HG02981 (cell line): ENCODE results near the gene MFSD2B.
"Not testable (repeated sequence)": the region's sequence is repeated elsewhere in the genome, so short reads cannot be mapped to it uniquely, and the experiment has no call there.

Experiments used
- ATAC-seq: cut with Tn5 transposase; IDR thresholded peaks from one replicate; pipeline ENCODE4 v1.9.1; 2021; ENCODE audit warnings: mild to moderate bottlenecking, moderate library complexity; ENCODE audit not compliant: unreplicated experiment

MFSD2B gene, protein sequence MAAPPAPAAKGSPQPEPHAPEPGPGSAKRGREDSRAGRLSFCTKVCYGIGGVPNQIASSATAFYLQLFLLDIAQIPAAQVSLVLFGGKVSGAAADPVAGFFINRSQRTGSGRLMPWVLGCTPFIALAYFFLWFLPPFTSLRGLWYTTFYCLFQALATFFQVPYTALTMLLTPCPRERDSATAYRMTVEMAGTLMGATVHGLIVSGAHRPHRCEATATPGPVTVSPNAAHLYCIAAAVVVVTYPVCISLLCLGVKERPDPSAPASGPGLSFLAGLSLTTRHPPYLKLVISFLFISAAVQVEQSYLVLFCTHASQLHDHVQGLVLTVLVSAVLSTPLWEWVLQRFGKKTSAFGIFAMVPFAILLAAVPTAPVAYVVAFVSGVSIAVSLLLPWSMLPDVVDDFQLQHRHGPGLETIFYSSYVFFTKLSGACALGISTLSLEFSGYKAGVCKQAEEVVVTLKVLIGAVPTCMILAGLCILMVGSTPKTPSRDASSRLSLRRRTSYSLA

DNA sequence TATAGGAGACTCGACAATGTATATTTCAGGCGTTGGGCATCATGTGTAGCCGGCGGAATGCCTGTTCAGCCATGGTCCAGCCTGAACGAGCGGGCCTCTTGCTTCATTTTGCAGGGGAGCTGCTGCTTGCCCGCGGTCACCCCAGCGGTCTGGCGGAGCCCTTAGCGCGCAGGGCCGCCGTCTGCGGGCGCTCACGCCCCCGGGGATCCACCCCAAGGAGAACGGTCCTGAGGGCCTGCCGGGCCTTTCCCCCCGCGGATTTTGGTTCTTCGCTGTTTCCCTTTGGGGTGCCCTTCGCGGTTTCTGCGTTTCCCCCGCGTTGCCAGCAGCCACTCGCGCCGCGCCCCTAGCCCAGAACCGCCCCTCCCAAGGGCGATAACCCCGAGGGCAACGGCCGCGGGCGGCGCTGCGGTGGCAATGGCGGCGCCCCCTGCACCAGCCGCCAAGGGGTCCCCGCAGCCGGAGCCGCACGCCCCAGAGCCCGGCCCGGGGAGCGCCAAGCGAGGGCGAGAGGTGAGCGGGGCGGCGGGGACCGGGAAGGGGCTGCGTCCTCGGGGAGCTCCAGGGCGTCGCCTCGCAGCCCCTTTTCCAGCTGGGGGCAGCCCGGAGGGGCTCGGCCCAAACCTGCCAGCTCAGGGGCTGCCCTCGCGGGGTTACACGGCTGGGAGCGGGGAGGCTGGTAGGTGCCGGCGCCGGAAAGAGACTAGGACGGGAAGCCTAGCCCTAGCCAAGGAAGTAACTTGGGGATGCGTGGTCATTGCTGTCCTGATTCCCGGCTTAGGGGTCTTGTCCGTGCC is at the start of gene MFSD2B:
Gene MFSD2B (plus strand): TSS at position 406 of the 797 bp plus-strand sequence. CDS start 12 bp downstream, at position 418.
- ATAC-seq, result no peak

DNA sequence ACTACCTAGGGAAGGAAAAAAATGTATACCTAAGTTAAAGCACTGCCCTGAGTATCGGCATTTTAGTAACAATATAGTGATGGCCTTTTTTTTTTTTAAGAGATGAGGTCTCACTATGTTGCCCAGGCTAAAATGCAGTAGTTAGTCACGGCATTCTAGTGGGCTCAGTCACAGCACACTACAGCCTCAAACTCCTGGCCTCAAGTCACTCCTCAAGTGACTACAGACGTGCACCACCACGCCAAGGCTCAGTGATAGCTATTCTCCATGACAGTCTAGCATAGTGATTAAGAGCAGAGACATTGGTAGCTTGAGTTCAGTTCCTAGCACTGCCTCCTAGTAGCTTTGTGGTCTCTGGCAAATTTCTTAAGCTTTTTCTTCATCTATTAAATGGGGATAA is 42.0 kb upstream of the MFSD2B start:
- no peak for ATAC-seq

DNA sequence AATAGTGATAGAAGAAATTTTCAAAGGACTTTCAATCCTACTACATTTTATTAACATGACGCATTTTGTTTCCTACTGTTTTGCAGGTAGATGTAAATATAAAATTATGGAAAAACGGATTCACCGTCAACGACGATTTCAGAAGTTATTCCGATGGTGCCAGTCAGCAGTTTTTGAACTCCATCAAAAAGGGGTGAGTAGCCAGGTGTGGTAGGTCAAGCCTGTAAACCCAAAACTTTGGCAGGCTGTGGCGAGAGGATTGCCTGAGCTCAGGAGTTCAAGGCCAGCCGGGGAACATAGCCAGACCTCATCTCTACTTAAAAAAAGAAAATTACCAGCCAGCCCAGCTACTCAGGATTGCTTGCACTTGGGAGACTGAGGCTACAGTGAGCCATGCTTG is 33.0 kb upstream of the MFSD2B start:
- ATAC-seq, result no peak

DNA sequence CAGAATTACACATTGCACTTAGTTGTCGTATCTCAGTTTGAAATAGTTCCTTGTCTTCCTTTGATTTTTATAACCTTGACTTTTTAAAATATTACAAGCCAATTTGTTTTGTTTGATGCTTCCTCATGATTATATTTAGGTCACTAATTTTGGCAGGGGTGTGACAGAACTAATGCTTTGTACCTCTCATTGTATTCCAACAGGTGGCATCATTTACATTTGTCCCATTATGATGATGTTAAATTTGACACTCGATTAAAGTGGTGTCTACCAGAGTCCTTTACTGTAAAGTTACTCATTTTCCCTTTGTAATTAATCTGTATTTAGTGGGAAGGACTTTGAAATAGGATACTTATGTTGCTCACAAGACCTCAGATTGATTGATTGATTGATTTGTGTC is 21.5 kb upstream of the MFSD2B start:
- ATAC-seq, result no peak

DNA sequence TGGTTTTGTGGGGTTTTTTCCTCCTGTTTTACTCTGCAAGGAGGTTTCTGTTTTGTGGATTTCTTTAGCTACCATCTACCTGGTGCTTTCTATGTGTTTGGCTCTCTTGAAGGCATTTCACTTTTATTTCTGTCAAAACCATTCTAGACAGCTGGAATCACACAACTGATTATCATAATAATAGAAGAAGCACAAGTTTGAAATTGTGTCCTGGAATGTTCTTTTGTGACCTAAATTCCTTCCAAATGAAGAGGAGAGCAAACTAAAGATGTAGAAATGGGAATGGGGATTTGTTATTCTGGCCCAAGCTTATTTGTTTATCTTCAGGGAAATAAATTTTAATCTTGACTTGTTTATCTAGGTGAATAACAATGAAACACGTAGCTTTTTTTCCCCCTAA is 17.0 kb upstream of the MFSD2B start:
- no peak for ATAC-seq

DNA sequence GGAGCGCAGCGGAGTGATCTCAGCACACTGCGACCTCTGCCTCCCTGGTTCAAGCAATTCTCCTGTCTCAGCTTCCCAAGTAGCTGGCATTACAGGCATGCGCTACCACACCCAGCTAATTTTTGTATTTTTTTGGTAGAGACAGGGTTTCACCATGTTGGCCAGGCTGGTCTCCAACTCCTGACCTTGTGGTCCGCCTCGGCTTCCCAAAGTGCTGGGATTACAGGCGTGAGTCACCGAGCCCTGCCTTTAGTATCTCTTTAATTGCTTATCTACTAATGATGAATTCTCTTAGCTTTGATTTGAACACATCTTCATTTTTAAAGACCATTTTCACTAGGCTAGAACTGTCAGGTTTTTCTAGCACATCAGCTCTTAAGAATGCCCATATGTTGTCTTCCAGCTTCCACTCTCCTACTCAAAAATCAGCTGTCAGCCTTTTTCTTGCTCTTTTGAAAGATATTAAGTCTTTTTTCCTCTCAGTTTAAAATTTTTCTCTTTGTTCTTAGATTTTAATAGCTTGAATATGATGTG is 16.1 kb upstream of the MFSD2B start:
- ATAC-seq, result no peak

DNA sequence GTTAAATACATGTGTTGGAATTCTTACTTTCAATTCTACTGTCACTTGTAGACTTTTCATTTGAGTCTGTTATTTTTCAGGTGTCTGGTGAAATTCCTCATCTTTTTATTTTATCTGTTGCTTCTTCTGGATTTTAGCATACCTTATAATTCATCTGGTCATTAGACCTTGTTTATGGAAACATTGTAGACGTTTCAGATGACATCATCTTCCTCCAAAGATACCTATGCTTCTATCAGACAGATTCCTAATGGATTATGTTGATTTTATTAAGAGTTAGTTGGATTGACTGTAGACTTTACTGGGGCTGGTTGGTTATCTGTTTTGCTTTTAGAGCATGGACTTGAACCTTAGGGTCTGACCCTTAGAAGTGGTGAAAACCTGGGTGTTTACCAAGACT is 15.3 kb upstream of the MFSD2B start:
- no peak for ATAC-seq

DNA sequence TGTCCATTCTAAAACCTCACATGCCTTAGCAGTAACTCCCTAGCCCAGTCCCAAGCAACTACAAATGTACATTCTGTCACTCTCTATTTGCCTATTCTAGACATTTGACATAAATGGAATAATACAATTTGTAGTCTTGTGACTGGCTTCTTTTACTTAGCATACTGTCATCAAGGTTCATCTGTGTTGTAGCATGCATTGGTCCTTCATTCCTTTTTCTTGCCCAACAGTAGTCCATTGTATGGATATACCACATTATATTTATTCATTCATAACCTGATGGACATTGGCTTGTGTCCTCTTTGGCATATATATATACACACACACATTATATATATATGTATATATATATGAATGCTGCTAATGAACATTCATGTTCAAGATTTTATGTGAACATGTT is 2.2 kb upstream of the MFSD2B start:
- ATAC-seq, result no peak

DNA sequence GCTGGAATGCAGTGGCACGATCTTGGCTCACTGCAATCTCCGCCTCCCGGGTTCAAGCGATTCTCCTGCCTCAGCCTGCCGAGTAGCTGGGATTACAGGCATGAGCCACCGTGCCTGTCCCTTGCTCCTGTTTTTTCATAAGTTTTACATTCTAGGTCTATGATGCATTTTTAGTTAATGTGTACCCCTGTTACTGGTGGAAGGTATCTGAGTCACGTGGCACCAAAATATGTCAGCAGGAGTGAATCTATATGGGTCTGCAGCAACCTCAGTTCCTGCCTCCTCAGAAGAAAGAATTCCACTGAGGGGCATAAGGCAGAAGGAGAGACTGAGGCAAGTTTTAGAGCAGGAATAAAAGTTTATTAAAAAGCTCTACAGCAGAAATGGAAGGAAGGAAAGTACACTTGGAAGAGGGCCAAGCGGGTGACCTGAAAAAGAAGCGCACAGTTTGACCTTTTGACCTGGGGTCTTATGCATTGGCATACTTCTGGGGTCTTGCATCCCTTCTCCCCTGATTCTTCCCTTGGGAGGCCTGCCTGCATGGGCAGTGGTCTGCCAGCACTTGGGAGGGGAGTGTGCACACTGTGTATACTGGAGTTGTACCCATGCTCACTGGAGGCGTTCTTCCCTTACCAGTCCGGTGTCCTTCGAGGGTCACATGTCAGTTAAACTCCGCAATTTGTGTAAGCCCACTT is 1.1 kb upstream of the MFSD2B start:
- no peak for ATAC-seq

DNA sequence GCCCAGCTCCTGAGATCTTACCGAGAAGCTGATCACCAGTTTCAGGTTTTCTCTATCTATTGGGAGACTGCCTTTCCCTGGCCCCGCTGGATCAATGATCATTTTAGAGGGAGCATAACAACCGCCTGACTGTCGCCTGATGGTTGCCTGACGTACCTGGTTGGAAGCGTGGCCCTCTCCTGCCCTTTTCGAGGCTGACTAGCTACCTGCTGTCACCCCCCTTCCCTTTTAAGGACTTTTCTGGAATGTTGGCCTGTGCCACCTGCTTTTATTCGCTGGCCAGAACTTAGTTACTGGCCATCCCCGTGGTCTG is 562 bp upstream of the MFSD2B start:
- no peak for ATAC-seq

DNA sequence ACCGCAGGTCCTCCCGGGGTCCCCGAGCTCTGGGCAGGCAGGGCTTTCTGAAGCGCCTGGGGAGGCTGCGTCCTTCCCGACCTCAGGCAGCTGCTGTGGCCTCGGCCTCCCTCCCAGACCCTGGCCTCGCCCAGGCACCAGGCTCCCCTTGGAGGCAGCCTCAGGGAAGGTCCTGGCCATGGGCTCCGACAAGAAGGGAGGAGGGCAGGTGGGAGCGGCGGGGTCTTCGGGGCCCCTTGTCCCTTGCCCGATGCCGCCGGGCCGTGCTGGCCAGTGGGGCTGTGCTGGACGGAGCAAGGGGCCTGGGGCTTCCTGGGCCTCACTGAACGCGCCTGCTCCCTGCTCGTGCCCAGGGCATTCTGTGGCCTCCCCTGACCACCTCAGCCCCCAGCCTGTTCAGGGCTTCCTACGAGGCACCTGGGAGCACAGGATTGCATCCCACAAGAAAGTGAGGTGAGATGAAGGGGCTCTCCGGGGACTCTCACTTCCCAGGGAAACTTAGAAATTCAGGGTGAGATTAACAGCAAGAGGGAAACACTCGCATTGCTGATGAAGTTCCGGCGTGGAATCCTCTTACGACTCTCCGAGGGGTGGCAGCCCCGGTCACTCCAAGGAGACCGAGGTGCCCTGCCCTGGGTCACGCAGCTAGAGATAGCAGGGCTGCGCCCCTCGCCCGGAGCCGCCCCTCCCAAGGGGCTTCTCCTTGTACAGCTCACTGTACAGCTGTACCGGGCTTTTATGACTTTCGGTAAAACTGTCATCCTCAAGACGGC is 778 bp downstream of the MFSD2B start:
- ATAC-seq, result no peak

DNA sequence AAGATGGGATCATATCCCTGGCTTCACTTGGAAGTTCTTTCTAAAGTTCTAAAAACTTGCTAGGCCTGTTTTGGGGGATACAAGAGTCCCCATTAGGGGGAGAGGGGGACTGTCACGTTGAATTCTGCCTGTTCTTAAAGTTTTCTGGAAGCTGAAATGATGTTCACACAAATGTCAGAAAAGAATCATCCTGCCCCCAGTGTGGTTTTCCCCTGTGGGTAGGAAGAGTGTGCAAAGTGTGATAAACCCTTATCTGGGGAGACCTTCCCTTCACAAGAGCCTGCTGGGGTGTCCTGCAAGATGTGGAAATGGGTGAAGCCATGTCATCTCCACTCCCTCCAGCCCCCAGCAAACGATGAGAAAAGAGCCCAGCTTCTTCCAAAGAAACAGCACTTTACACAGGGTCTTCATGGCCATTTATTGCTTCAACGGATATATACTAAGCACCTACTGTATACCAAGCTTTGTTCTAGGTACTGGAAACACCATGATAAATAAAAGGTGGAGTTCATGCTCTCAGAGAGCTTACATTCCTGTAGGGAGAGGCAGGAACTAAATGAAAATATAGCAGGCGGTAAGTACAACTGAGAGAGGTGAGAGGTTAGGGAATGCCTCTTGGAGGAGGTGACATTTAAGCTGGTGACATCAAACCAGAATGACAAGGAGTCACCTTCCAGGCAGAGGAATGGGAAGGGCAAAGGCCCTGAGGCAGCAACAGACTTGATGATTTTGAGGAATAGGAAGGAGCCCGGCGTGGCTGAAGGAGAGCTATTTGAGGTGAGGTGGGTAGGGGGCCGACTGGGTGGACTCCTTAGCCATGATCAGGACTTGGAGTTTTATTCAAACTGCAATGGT is 1.6 kb downstream of the MFSD2B start:
- no peak for ATAC-seq

DNA sequence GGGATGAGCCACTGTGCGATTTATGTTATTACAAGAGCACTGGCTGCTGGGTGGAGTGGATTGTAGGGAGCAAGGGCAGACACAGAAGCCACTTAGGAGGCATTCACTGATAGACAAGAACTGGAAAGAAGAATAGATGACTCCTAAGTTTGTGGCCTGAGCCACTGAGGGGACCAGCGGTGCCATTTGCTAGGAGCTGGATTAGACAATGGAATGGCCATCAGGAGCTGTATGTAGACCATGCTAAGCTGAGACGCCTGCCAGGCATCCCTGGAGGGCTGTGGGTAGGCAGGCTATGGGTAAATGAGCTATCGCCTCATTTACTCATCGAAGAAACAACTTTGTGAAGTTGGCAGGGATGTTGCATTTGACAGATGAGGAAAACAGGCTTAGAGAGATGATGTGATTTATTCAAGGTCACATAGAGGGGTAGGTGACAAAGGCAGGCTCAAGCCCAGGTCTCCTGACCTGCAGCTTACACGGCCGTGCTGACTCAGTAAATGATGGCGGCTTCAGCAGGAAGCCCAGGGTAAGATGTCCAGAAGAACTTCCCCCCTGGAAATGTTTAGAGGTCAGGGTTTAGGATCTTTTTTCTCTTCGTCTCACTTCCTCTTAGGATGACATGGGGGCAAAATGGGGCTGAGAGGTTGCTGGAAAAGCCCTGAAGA is 2.8 kb downstream of the MFSD2B start:
- no peak for ATAC-seq

DNA sequence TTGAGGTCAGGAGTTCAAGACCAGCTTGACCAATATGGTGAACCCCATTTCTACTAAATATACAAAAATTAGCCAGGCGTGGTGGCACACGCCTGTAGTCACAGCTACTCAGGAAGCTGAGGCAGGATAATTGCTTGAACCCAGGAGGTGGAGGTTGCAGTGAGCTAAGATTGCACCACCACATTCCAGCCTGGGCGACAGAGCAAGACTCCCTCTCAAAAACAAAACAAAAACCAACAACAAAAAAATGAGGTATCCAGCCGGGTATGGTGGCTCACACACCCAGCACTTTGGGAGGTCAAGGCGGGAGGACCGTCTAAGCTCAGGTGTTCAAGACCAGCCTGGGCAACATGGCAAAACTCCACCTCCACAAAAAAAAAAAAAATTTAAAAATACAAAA is 5.0 kb downstream of the MFSD2B start:
- ATAC-seq, result not testable (repeated sequence)

DNA sequence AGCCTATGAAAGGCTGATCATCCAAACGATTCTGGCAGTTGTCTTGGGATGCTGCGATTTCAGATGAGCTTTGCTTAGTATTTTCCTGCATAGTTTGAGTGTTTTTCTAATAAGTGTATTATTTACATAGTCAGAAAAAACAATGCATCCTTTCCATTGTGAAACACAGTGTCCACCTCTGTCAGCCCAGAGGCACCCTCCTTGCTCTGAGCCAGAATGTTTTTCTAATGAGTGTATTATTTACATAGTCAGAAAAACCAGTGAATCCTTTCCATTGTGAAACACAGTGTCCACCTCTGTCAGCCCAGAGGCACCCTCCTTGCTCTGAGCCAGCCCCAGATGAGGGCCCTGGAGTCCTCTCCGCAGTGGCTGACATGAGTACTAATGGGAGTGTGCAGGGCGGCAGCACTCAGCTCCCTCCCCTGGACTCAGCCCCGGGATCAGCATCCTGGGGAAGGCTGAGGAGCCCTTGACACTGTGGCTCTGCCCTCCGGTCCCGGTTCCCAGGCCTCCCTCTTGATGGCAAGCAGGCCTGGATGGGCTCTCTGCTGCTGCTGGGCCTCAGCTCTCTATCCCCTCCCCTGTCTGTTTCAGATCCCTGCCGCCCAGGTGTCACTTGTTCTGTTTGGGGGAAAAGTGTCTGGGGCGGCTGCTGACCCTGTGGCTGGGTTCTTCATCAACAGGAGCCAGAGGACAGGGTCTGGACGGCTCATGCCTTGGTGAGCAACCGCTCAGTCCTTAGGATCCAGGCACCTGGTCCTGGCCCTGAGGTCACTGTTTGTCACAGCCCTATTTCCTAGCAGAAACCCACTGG is 5.9 kb downstream of the MFSD2B start:
- ATAC-seq, result no peak

DNA sequence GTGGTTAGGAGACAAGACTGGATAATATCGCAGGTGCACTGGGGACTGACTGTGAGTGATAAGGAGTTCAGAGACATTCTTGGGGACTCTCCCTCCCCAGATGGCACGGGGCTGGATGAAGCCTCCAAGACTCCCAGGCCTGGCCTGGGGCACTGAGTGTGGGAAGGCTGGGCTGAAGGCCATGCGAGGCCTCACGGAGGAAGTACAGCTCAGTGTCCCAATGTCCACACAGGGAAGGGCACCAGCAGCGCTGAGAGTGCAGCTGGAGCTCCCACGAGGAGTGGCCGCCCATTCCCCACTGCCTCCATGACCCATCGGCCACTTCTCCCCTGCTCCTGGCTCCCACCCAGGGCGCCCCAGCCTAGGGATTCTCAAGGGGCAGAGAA is 6.5 kb downstream of the MFSD2B start:
- no peak for ATAC-seq

DNA sequence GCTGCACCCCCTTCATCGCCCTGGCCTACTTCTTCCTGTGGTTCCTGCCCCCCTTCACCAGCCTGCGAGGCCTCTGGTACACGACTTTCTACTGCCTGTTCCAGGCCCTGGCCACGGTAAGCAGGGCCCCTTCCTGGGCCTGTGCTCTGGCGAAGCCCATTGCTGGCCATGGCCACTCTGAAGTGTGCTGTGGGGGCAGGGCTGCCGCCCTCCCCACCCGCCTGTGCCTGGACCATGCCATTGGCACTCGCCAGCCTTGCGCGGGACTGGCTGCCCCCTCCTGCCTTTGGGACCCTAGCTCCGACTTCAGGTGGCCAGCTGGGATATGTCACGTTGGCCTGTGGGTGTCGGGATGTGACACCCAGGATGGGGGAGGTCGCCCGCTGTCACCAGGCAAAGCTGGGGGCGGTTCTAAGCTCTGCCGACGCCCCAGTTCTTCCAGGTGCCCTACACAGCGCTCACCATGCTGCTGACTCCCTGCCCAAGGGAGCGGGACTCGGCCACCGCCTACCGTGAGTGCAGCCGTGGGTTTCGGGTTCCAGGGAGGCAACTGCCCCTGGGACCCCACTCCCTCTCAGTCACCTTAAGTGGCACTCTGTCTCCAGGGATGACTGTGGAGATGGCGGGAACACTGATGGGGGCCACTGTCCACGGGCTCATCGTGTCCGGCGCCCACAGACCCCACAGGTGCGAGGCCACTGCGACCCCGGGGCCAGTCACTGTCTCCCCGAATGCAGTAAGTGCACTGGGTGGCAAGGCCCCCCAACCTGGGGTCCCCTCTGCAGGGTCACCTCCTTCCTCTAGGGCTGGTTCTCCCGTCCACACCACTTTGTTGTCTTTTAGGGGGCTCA is 7.2 kb downstream of the MFSD2B start:
- no peak for ATAC-seq
